ENCODE measurements around the gene EIPR1. TPM values are rescaled to one million over a fixed set of nuclear protein-coding genes. Genes with fewer than 3 reads are reported as not detected.
A peak's percentile ranks its signal among the peaks of the same experiment; 100 is the strongest.

Gene EIPR1
- total RNA-seq, 2 experiments from 2014 or later: 38.2 to 40.5 TPM

DNA sequence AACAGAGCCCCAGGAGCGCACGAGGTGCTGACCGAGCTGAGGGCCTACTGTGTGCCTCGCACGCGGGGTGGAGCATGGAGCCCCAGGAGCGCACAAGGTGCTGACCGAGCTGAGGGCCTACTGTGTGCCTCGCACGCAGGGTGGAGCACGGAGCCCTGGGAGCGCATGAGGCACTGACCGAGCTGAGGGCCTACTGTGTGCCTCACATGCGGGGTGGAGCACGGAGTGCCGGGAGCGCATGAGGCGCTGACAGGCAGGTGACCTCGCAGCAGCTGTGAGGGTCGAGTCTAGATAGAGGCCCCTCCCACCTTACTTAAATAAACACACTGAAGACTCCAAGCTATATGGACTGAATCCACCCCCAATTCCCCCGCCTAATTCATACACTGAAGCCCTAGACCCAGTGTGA is 60.3 kb downstream of the EIPR1 start:
- DNase-seq: no peak
- no peaks in the 10 kb centered on the region for H3K9me3 Mint-ChIP-seq
- no peak overlapping the region for H3K27ac Mint-ChIP-seq
- no peaks in the 10 kb centered on the region for H3K27me3 Mint-ChIP-seq
- POLR2A ChIA-PET: no interaction called here
- H3K4me1 Mint-ChIP-seq (ENCODE audit: low read depth): peaks cover 15% of the 10 kb centered on the region
- CTCF ChIA-PET: no interaction called here
- no peak overlapping the region for H3K4me3 Mint-ChIP-seq
- peaks cover 5% of the 10 kb centered on the region for H3K36me3 Mint-ChIP-seq
- intact Hi-C loops (cut with micrococcal nuclease): no loop called here

DNA sequence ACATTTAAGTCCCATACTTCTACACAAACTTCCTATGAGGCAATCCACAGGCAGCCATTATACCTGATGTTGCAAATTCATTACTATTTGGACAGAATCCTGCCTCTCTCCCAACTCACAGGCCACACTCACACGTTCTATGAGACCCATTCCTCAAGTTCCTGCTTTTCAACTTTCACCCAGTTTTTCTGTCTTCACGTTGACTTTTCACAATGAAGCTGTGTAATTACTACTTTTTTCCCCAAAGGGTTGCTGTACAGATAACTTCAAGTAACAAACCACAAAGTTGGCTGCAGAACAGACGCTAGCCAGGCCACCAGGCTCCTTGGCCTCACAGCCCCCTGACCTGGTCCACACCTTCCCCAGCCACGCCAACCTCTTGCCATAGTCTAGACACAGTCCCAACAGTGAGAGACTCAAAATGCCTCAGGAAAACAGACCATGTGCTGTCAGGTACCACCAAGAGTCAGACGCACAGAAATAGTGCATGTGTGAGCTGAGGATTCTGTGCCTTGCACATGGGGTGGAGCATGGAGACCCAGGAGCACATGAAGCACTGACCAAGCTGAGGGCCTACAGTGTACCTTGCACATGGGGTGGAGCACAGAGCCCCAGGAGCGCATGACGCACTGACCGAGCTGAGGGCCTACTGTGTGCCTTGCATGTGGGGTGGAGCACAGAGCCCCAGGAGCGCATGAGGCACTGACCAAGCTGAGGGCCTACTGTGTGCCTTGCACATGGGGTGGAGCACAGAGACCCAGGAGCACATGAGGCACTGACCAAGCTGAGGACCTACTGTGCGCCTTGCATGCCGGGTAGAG is 61.0 kb downstream of the EIPR1 start:
- no peak overlapping the region for H3K27ac Mint-ChIP-seq
- no peaks in the 10 kb centered on the region for H3K27me3 Mint-ChIP-seq
- intact Hi-C loops (cut with micrococcal nuclease): no loop called here
- H3K36me3 Mint-ChIP-seq: peaks cover 5% of the 10 kb centered on the region
- POLR2A ChIA-PET: no interaction called here
- no peaks in the 10 kb centered on the region for H3K9me3 Mint-ChIP-seq
- DNase-seq: no peak
- CTCF ChIA-PET: no interaction called here
- no peak overlapping the region for H3K4me3 Mint-ChIP-seq
- peaks cover 15% of the 10 kb centered on the region for H3K4me1 Mint-ChIP-seq (ENCODE audit: low read depth)

DNA sequence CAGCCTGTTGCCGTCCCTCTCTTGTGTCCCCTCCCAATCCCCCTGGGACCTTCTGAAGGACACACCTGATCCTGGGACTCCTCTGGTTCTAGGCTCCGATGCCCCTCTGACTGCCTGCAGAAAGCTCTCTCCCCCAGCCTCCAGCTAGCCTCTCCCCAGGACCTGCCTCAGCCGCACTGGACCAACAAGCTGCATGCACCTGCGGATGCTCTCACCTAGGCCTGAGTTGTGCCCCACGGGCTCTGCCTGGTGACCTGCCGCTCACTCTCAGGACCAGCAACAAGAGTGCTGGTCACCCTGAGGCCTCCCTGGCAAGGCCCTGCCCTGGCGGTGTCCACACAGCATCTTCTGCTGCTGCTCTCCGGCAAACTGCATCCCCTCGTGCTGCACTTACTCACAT is 63.0 kb downstream of the EIPR1 start:
- Mint-ChIP-seq H3K4me3 (no peak overlapping the region), H3K9me3 (no peaks in the 10 kb centered on the region), H3K27me3 (no peaks in the 10 kb centered on the region), H3K4me1 (ENCODE audit: low read depth) (peaks cover 15% of the 10 kb centered on the region), H3K27ac (no peak overlapping the region), H3K36me3 (peaks cover 2% of the 10 kb centered on the region)
- ChIA-PET POLR2A (no interaction called here), CTCF (no interaction called here)
- DNase-seq: no peak
- intact Hi-C loops (cut with micrococcal nuclease): no loop called here

DNA sequence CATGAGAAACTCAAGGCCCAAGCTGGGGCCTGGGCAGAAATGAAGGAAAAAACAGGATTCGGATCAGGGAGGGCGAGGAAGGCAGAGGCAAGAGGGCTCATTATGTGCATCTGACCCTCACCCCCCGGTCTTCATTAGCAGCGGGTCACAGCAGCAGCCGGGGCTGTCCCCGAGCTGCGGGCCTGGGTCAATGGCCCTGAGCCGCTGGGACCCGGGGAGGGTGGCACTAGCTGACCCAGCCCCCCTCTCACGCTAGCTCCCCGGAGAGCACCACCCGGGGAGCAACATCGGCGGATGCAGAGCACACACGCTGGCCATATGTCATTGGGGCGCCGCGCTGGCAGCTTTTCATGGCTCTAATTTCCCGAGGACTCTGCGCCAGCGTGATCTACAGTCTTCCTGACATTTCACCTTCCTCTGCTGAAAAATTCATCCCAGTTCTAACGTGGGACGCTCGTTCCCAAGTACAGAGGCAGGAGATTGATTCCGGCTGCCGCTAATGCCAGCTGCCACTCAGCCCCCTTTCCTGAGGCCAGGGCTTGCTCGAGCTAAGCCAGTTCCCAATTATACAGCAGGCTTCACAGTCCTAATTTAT is 63.7 kb downstream of the EIPR1 start:
- H3K4me1 Mint-ChIP-seq (ENCODE audit: low read depth): peaks cover 15% of the 10 kb centered on the region
- ChIA-PET POLR2A (no interaction called here), CTCF (no interaction called here)
- intact Hi-C loops (cut with micrococcal nuclease): no loop called here
- no peak overlapping the region for H3K4me3 Mint-ChIP-seq
- H3K36me3 Mint-ChIP-seq: peaks cover 1% of the 10 kb centered on the region
- H3K27ac Mint-ChIP-seq: no peak overlapping the region
- H3K27me3 Mint-ChIP-seq: no peaks in the 10 kb centered on the region
- H3K9me3 Mint-ChIP-seq: no peaks in the 10 kb centered on the region
- DNase-seq: no peak

DNA sequence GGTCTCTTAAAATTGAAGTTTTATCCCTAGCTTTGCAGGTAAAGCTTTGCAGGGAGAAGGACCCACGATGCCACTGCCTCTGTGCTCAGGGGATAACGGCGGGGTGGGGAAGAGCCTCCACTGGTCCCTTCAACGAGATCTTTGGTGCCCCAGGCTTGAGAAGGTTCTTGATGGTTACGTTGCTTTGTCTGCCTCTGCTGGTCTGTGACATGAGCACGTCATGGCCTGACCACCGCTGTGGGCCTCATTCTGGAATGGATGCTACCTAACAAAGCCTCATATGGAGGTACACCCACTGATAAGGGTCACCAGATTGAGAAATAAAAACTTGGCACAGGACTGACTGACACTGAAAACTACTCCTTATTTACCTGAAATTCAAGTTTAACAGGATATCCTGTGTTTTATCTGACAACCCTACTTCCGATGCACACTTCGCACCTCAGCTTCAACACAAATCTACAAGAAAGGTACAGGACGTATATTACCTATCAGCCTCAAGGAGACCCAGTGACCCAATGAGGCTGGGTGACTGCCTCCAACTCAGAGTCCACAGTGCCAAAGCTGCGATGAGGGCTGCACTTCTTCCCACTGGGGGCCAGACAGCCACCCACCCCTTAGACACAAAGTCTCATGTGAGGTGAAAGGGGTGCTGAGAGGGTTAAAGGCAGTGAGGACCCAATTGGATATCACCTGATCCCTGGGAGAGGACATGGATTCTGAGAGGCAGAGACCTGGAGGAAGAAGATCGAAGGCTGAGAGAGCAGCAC is 64.9 kb downstream of the EIPR1 start:
- intact Hi-C loops (cut with micrococcal nuclease): no loop called here
- H3K4me3 Mint-ChIP-seq: no peak overlapping the region
- peaks cover 19% of the 10 kb centered on the region for H3K4me1 Mint-ChIP-seq (ENCODE audit: low read depth)

DNA sequence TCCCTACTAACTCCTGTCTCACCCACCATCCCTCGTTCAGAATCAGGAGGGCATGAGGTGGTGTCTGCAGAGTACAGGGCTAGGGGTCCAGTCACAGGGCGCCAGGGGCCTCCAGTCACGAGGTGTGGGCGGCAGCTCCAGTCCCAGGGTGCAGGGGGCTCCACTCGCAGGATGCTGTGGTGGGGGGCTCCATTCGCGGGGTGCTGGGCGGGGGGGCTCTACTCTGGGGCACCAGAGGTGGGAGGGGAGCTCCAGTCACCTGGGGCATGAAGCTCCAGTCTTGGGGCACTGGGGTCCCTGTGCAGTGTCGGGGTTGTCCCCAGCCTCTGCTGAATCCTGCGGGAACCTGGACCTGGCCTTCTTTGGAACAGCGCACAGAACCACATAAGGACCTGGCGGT is 66.0 kb downstream of the EIPR1 start:
- intact Hi-C loops (cut with micrococcal nuclease): no loop called here
- H3K4me1 Mint-ChIP-seq (ENCODE audit: low read depth): peaks cover 17% of the 10 kb centered on the region
- ChIA-PET POLR2A (no interaction called here), CTCF (no interaction called here)
- no peaks in the 10 kb centered on the region for H3K27me3 Mint-ChIP-seq
- H3K27ac Mint-ChIP-seq: no peak overlapping the region
- DNase-seq: no peak
- no peak overlapping the region for H3K4me3 Mint-ChIP-seq
- no peaks in the 10 kb centered on the region for H3K36me3 Mint-ChIP-seq
- no peaks in the 10 kb centered on the region for H3K9me3 Mint-ChIP-seq

More for the DNA sequence above, 64.9 kb downstream of the EIPR1 start:
- no peak for DNase-seq
- POLR2A ChIA-PET: no interaction called here
- CTCF ChIA-PET: interaction anchor here (0.5 kb wide), 1 partner anchor 169 kb away, joined by 3 read pairs; no protein-coding TSS in a partner anchor
- Mint-ChIP-seq H3K27ac (no peak overlapping the region), H3K27me3 (no peaks in the 10 kb centered on the region), H3K9me3 (no peaks in the 10 kb centered on the region), H3K36me3 (no peaks in the 10 kb centered on the region)

DNA sequence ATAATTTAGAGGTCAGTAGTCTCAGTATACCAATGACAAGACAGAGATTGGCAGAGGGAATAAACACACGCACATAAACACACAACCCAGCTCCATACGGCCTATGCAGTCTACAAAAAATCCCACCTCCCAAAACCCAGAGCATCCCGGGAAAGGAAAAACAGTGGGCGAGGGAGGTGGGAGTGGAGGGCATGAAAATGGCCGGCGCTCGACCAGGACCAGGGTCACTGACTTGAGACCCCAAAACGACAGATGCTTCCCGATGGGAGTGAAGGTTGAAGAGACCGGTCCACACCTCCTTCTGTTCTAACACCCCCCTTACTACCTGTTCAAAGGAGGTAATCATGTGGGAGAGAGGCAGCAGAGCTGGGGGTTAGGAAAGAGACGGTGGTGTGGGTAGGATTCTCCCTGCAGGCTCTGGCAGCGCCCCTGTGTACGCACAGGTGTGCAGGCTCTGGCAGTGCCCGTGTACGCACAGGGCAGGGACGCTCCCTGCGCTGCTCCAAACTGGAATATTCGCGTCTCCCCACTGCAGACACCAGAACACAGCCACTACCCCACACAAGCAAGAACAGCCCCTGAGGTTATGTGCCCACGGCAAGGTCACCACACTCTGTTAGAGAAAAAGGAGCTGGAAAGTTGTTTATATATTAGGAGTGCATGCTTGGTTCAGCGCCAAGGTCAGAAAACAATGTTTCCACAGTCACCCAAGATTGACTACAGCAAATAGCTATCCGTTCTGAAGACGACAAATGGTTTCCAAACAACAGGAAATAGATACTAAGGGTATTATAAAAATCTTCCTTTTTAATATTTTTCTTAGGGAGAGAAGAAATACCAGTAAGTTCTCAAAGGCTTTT is 67.9 kb downstream of the EIPR1 start:
- Mint-ChIP-seq H3K27ac (no peak overlapping the region), H3K36me3 (no peaks in the 10 kb centered on the region), H3K4me1 (ENCODE audit: low read depth) (peaks cover 14% of the 10 kb centered on the region), H3K4me3 (no peak overlapping the region), H3K9me3 (no peaks in the 10 kb centered on the region), H3K27me3 (no peaks in the 10 kb centered on the region)
- intact Hi-C loops (cut with micrococcal nuclease): no loop called here
- POLR2A ChIA-PET: no interaction called here
- CTCF ChIA-PET: interaction anchor here (0.6 kb wide), 1 partner anchor 12 kb away, joined by 3 read pairs; no protein-coding TSS in a partner anchor
- DNase-seq: no peak

DNA sequence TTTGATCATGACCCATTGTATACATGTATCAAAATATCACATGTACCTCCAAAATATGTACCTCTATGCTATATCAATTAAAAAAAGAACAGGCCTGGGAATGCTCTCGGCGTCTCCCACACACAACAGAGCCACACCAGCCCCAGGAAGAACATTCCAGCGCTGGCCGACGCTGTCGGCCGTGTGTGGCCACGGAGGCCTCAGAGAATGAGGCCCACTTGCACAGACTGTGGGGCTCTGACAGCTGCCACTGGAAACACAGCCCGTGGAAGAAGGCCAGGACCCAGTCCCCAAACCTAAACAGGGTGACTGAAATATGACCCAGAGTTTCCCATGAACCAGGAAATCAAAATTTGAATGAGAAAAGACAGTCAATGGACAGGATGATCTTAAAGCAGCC is 69.7 kb downstream of the EIPR1 start:
- ChIA-PET CTCF (no interaction called here), POLR2A (no interaction called here)
- intact Hi-C loops (cut with micrococcal nuclease): no loop called here
- Mint-ChIP-seq H3K9me3 (no peaks in the 10 kb centered on the region), H3K27me3 (no peaks in the 10 kb centered on the region), H3K4me1 (ENCODE audit: low read depth) (peaks cover 18% of the 10 kb centered on the region), H3K27ac (no peak overlapping the region), H3K36me3 (no peaks in the 10 kb centered on the region), H3K4me3 (no peak overlapping the region)
- DNase-seq: no peak

DNA sequence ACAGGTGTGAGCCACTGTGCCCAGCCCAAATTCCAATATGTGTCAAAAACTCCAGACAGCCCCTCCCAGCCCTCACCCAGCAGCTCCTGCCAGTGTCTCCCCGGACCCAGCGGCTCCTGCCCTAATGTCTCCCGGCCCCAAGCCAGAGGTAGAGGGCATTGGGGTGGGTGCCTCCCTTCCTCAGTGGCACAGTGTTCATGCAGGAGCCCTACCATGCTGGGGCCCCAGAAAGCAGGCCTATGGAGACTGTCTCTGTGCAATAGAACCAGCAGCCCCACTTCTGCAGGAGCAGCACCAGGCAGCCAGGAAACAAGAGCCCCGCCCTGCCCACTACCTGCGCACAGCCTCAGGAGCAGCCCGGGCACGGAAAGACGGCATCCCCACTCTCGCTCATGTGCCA is 70.4 kb downstream of the EIPR1 start:
- POLR2A ChIA-PET: no interaction called here
- intact Hi-C loops (cut with micrococcal nuclease): no loop called here
- no peak for DNase-seq
- Mint-ChIP-seq H3K36me3 (peaks cover 3% of the 10 kb centered on the region), H3K9me3 (no peaks in the 10 kb centered on the region), H3K27me3 (no peaks in the 10 kb centered on the region), H3K27ac (no peak overlapping the region), H3K4me1 (ENCODE audit: low read depth) (peaks cover 18% of the 10 kb centered on the region), H3K4me3 (no peak overlapping the region)
- CTCF ChIA-PET: no interaction called here

DNA sequence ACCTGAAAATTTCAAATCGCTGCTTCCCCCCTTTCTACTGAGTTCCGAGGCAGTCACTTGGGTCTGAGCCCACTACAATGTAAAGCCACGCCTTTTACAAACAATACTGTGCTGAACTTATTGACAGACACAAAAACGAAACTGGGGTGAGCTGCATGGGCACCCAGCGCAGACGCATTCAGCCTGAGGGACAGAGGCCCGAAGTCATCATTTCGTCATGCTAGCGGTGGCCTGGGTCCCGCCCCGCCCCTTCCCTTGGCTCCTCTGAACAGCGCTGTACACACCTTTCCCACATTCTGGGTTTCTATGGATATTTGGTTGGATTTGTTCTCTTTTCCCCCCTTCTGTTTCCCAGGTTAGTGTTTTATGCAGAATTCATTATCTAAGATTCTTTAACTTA is 71.7 kb downstream of the EIPR1 start:
- Mint-ChIP-seq H3K4me3 (no peak overlapping the region), H3K9me3 (no peaks in the 10 kb centered on the region), H3K36me3 (peaks cover 5% of the 10 kb centered on the region), H3K4me1 (ENCODE audit: low read depth) (peaks cover 20% of the 10 kb centered on the region), H3K27me3 (no peaks in the 10 kb centered on the region), H3K27ac (peak overlapping the region; percentile 8)
- ChIA-PET CTCF (interaction anchor here (1.0 kb wide), 1 partner anchor 83 kb away, joined by 3 read pairs; no protein-coding TSS in a partner anchor), POLR2A (no interaction called here)
- no peak for DNase-seq
- intact Hi-C loops (cut with micrococcal nuclease): no loop called here

DNA sequence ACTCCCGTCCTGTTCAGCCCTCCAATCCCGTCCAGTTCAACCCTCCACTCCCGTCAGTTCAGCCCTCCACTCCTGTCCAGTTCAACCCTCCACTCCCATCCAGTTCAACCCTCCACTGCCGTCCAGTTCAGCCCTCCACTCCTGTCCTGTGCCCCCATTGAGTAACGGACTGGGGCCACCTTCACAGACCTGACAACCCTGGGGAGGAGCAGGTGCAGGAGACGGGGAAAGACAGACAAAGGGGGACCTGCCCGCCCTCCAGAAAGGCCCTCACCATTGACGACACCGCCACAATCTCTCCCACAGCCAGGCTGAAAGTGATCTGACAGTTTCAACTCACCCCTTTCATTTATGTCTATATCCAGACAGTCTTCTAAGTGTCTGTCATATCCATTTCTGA is 72.2 kb downstream of the EIPR1 start:
- DNase-seq: no peak
- Mint-ChIP-seq H3K4me1 (ENCODE audit: low read depth) (peaks cover 20% of the 10 kb centered on the region), H3K36me3 (peaks cover 6% of the 10 kb centered on the region), H3K9me3 (no peaks in the 10 kb centered on the region), H3K27me3 (no peaks in the 10 kb centered on the region), H3K27ac (no peak overlapping the region), H3K4me3 (no peak overlapping the region)
- intact Hi-C loops (cut with micrococcal nuclease): no loop called here
- ChIA-PET CTCF (no interaction called here), POLR2A (no interaction called here)

All from activated CD4-positive, alpha-beta memory T cell treated with anti-CD3 and anti-CD28 coated beads for 36 hours (primary cell).